Measurements from ENCODE around the gene GSG1L. TPM values are rescaled to one million over a fixed set of nuclear protein-coding genes. Genes with fewer than 3 reads are reported as not detected.

GSG1L gene
- total RNA-seq, 1 experiment from 2014 or later = not detected

GRCh38 chr16:27784351-27785306, 278.9 kb downstream of the GSG1L start:
- H3K9me3 ChIP-seq (replicated peaks) = no peaks in the 10 kb centered on the region
- no peak for DNase-seq (ENCODE audit: low read depth in 1 of 2, low spot score in 2 of 2)
- H3K4me3 ChIP-seq = no peak overlapping the region
- H3K27ac ChIP-seq = no peak overlapping the region
- no peaks in the 10 kb centered on the region for H3K36me3 ChIP-seq
- H3K27me3 ChIP-seq (replicated peaks) = no peaks in the 10 kb centered on the region
- H3K4me1 ChIP-seq (replicated peaks) = no peaks in the 10 kb centered on the region

DNA sequence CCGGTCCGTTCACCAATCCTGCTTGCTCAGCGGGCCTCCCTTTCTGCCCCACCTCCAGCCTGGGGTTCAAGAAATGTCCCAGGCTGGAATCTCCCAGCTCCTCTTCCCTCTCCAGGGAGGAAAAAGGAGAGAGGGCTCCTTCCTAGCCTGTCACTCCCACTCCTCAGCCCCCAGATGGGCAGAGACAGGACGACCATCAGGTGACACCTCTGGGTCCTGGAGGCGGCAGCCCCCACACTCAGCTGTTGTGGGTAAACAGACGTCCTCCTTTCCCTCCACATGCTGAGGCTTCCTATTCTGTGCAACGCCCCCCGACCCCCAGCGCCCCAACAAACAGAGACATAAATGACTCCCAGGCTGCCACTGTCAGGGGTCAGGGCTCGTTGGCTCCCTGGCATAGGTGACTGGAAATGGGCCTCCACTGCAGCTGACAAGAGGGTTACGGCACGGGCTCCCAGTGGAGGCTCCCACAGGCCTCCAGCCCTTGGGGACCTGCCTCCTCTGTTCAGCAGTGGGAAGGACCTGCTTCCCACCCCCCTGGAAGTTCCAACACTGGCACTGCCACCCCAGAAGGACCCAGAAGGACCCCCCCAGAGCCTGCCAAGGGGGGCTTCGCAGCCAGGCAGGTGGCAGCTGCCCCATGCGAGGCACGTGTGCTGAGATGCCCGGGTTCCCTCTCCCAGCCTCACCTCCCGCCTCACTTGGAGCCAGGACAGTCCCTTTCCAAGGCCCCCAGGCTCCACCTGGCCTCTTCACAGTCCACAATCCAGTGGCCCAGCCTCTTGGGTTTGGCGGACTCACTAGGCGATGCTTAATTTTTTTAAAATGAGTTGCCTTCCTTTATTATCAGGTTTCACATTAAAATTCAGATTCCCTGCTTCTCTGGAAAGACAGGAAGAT, 281.3 kb downstream of the GSG1L start:
- Histone ChIP-seq H3K4me1 (replicated peaks) (no peaks in the 10 kb centered on the region), H3K36me3 (no peaks in the 10 kb centered on the region), H3K27me3 (replicated peaks) (no peaks in the 10 kb centered on the region), H3K4me3 (no peak overlapping the region), H3K27ac (no peak overlapping the region), H3K9me3 (replicated peaks) (no peaks in the 10 kb centered on the region)
- DNase-seq (ENCODE audit: low read depth in 1 of 2, low spot score in 2 of 2) = no peak

DNA sequence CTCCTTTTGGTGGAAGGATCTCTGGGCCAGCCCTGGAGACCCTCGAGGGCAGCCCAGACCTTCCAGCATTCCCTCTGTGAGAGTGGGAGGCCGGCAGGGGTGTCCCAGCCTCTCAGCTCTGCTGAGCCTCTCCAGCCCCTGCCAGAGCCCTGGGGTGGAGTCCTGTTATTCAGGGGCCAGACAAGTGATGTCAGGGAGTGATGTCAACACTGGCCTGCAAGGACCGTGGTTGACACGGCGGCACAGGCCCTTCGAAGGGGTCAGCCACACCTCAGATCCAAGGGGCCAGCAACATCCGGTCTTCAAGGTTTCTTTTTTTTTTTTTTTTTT, 282.4 kb downstream of the GSG1L start:
- no peaks in the 10 kb centered on the region for H3K36me3 ChIP-seq
- no peak for DNase-seq (ENCODE audit: low read depth in 1 of 2, low spot score in 2 of 2)
- no peaks in the 10 kb centered on the region for H3K27me3 ChIP-seq (replicated peaks)
- H3K4me3 ChIP-seq = no peak overlapping the region
- H3K9me3 ChIP-seq (replicated peaks) = no peaks in the 10 kb centered on the region
- H3K4me1 ChIP-seq (replicated peaks) = no peaks in the 10 kb centered on the region
- no peak overlapping the region for H3K27ac ChIP-seq

- Histone ChIP-seq H3K4me3 (no peak overlapping the region), H3K27ac (no peak overlapping the region), H3K27me3 (replicated peaks) (no peaks in the 10 kb centered on the region), H3K4me1 (replicated peaks) (no peaks in the 10 kb centered on the region), H3K36me3 (no peaks in the 10 kb centered on the region), H3K9me3 (replicated peaks) (no peaks in the 10 kb centered on the region)
- DNase-seq (ENCODE audit: low read depth in 1 of 2, low spot score in 2 of 2) = no peak
These were observed 282.9 kb downstream of the GSG1L start for GRCh38 chr16:27780468-27781194.

GRCh38 chr16:27779641-27780164, 283.8 kb downstream of the GSG1L start:
- peak; percentile 9 to 56 for DNase-seq (ENCODE audit: low read depth in 1 of 2, low spot score in 2 of 2)
- Histone ChIP-seq H3K9me3 (replicated peaks) (no peaks in the 10 kb centered on the region), H3K27ac (no peak overlapping the region), H3K27me3 (replicated peaks) (no peaks in the 10 kb centered on the region), H3K4me3 (no peak overlapping the region), H3K4me1 (replicated peaks) (no peaks in the 10 kb centered on the region), H3K36me3 (no peaks in the 10 kb centered on the region)

DNA sequence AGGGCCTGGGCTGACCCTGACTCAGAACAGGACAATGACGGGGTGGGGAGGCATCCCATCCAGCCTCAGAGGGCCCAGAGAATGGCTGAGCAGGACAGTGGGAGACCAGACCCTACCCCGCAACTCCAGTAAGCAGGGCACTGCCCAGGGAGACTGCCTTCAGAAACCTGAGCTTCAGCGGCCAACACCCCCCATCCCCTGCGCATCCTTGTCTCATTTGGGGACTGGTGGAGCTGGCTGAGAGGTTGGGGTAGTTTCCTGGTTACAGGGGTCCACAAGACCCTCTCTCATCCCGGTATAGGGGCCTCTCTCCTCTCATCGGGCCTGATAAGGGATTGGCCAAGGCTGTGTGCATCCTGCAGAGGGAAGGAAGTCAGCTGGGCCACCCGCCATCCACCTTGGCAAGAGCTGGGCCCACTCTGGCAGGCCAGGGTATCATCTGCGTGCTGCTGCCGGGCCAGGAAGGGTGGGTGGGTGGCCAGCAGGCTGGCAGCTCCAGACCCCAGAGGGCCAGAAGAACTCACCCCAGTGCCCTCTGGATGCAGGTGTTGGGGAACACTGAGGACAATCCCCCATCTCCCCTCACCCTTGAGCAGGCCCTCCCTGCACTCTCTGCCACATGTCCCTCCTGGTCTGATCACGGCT, 284.5 kb downstream of the GSG1L start:
- Histone ChIP-seq H3K27me3 (replicated peaks) (no peaks in the 10 kb centered on the region), H3K4me1 (replicated peaks) (no peaks in the 10 kb centered on the region), H3K36me3 (no peaks in the 10 kb centered on the region), H3K9me3 (replicated peaks) (no peaks in the 10 kb centered on the region), H3K27ac (no peak overlapping the region), H3K4me3 (no peak overlapping the region)
- no peak for DNase-seq (ENCODE audit: low read depth in 1 of 2, low spot score in 2 of 2)

- no peak overlapping the region for H3K4me3 ChIP-seq
- no peaks in the 10 kb centered on the region for H3K27me3 ChIP-seq (replicated peaks)
- no peak overlapping the region for H3K27ac ChIP-seq
- no peaks in the 10 kb centered on the region for H3K4me1 ChIP-seq (replicated peaks)
- no peaks in the 10 kb centered on the region for H3K9me3 ChIP-seq (replicated peaks)
- no peaks in the 10 kb centered on the region for H3K36me3 ChIP-seq
- no peak for DNase-seq (ENCODE audit: low read depth in 1 of 2, low spot score in 2 of 2)
These were observed 285.2 kb downstream of the GSG1L start for GRCh38 chr16:27778171-27778925.

GRCh38 chr16:27777527-27777926, 286.0 kb downstream of the GSG1L start:
- no peak for DNase-seq (ENCODE audit: low read depth in 1 of 2, low spot score in 2 of 2)
- Histone ChIP-seq H3K36me3 (no peaks in the 10 kb centered on the region), H3K9me3 (replicated peaks) (no peaks in the 10 kb centered on the region), H3K27ac (no peak overlapping the region), H3K27me3 (replicated peaks) (no peaks in the 10 kb centered on the region), H3K4me3 (no peak overlapping the region), H3K4me1 (replicated peaks) (no peaks in the 10 kb centered on the region)

GRCh38 chr16:27776556-27777225, 286.8 kb downstream of the GSG1L start:
- Histone ChIP-seq H3K9me3 (replicated peaks) (no peaks in the 10 kb centered on the region), H3K27me3 (replicated peaks) (no peaks in the 10 kb centered on the region), H3K4me1 (replicated peaks) (no peaks in the 10 kb centered on the region), H3K36me3 (no peaks in the 10 kb centered on the region), H3K4me3 (no peak overlapping the region), H3K27ac (no peak overlapping the region)
- DNase-seq (ENCODE audit: low read depth in 1 of 2, low spot score in 2 of 2) = no peak

DNA sequence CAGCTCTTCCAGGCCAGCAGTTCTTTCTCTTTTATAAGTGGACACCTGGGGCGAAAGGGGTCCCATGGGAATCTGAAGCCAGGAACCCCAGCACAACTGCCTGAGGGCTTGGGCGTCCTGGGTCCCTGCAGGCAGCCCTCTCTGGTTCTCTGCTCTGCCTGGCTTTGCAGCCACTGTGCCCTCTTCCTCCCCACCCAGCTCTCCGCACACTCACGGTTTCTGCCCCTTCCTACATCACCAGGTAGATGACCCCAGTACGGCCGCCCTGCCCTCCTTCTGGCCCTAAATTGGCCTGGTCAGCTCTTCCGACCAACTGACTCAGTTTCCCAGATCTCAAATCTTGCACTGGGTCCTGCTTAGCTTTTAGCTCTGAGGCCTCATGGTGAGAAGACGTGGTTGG, 288.3 kb downstream of the GSG1L start:
- H3K4me3 ChIP-seq = no peak overlapping the region
- H3K4me1 ChIP-seq (replicated peaks) = peaks cover 5% of the 10 kb centered on the region
- no peaks in the 10 kb centered on the region for H3K9me3 ChIP-seq (replicated peaks)
- no peaks in the 10 kb centered on the region for H3K36me3 ChIP-seq
- H3K27ac ChIP-seq = no peak overlapping the region
- H3K27me3 ChIP-seq (replicated peaks) = no peaks in the 10 kb centered on the region
- DNase-seq (ENCODE audit: low read depth in 1 of 2, low spot score in 2 of 2) = no peak

DNA sequence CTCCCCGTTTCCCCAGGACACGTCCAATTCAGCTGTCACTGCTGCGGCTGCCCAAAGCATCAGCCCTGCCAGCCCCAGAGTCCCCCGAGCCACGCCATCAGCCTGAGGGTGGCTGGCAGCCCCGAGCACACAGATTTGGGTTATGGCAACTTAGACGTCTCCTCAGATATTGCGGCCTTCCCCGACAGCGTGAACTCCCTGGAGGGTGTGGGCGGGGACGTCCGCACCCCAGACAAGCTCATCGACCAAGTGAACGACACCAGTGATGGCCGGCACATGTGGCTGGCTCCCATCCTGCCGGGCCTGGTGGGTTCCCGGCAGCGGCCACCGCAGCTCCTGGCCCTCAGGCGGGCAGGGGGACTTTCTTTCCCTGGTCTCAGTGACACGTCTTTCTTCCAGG, 288.7 kb downstream of the GSG1L start:
- Histone ChIP-seq H3K9me3 (replicated peaks) (no peaks in the 10 kb centered on the region), H3K4me3 (no peak overlapping the region), H3K4me1 (replicated peaks) (peaks cover 10% of the 10 kb centered on the region), H3K36me3 (no peaks in the 10 kb centered on the region), H3K27ac (no peak overlapping the region), H3K27me3 (replicated peaks) (no peaks in the 10 kb centered on the region)
- no peak for DNase-seq (ENCODE audit: low read depth in 1 of 2, low spot score in 2 of 2)

GRCh38 chr16:27773344-27773743, 290.2 kb downstream of the GSG1L start:
- no peak for DNase-seq (ENCODE audit: low read depth in 1 of 2, low spot score in 2 of 2)
- Histone ChIP-seq H3K27me3 (replicated peaks) (no peaks in the 10 kb centered on the region), H3K4me3 (no peak overlapping the region), H3K27ac (no peak overlapping the region), H3K9me3 (replicated peaks) (no peaks in the 10 kb centered on the region), H3K4me1 (replicated peaks) (peaks cover 18% of the 10 kb centered on the region), H3K36me3 (no peaks in the 10 kb centered on the region)

Measured in SJSA1 (cell line).